NCI-H1417 (cell line): Measurements from ENCODE around the gene TRAPPC3L.

Source experiments
- DNase-seq, 3 experiments: peaks; one replicate each; lab custom pipeline; 2025; lab: John Stamatoyannopoulos, UW

TRAPPC3L gene

GRCh38 chr6:116557893-116558292 lies 12.4 kb upstream of the TRAPPC3L start:
- DNase-seq: peak in 2 of 3 experiments; percentile 51 to 63

DNA sequence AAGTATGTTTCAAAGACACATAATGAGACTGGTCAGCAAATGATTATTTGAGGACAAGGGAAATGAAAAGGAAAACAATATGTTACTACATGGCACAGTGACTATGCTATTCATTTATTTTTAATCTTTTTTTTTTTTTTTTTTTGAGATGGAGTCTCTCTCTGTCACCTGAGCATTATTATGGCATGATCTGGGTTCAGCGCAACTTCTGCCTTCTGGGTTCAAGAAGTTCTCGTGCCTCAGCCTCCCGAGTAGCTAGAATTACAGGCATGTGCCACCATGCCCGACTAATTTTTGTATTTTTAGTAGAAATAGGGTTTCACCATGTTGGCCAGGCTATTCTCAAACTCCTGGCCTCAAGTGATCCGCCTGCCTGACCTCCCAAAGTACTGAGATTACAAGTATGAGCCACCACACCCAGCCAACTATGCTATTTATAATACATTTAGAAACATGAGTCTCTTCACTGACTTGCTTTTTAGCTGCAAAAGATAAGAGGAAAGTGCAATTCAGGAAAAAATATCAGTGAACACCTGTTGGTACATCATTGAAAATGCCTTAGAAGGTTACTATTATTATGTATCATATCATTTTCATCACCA lies 11.4 kb upstream of the TRAPPC3L start:
- no peak for DNase-seq

DNA sequence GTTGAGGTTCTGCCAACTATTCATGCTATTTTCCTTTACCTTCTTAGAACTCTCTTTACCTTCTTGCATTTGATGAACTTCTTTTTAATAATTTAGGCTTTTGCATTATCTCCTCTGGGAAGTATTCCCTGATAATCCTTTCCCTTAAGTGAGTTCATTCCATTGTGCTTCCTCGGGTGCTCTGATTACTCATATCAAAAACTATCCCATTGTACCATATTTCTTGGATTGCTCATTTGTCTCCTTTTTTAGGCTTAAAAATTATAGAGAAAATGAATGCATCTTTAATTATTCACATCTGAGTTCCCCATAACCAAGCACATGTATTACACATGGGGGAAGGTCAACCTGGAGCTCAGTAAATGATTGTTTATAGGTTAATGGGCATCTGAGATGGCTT lies 10.6 kb upstream of the TRAPPC3L start:
- no peak for DNase-seq

- no peak for DNase-seq
These were observed 8.0 kb upstream of the TRAPPC3L start, which contains the start of gene CALHM4 for GRCh38 chr6:116553451-116553850. Gene CALHM4, plus strand, starts transcription at chr6:116553751. Its CDS starts 43 bp downstream, at chr6:116553794.

GRCh38 chr6:116550796-116551195 lies 5.3 kb upstream of the TRAPPC3L start:
- DNase-seq: peak in 2 of 3 experiments; percentile 10 to 60

DNA sequence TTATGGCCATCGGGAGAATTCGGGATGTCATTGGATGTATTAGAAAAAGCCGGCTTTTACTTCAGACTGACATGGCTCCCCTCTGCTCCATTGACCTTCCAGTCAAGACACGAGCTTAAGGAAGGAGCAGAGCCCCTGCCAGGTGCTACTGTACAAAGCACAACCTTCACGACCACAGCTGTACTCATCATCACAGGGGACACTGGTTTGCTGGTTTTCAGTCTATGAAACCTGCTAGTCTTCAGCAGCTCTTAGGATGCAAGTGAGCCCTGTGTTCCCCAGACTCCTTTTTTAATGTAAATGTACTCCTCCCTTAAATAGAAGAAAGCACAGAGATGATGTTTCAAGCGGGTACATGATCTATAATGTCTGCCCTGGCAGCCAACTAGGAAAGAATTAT lies 1.9 kb upstream of the TRAPPC3L start:
- no peak for DNase-seq

DNA sequence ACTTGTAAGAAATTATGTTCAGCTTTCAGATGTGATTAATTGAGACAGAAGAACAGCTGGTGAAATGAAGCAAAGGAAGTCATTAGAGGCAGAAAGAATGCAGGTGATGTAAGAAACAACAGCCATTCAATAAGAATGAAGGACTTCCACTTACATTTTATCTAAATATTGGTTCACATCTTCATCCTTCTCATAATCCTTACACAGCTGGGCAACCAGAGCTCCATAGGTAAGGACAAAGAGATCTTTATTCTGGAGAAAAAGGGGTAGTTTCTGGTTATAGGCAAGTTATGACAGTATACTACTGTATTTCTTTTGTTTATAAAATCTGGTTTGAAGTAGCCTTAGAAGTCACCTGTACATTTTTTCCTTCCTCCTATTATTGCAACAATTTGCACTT lies 2.3 kb downstream of the TRAPPC3L start:
- peak in 1 of 3 experiments; percentile 30 for DNase-seq

DNA sequence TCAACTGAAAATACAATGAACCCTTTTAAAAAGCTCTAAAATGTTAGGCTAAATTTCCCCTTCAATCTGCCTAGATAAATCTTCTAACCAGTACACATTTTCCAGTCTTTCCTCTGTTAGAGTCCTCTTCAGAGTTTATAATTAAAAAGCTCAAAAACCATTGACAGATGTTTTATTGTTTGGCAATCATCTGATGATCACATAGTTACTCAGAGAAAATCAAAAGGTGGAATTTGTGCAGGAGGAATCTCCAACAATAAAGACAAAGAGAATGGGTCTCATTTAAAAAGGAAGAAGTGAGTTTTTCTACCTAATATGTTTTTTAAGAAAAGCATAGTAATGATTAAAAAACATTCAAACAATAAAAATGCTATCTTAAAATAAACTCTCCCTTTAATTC lies 3.1 kb downstream of the TRAPPC3L start:
- peak in 1 of 3 experiments; percentile 30 for DNase-seq

- DNase-seq: peak; percentile 38 to 73 (median 52)
These were observed 9.3 kb downstream of the TRAPPC3L start for GRCh38 chr6:116536216-116536621.

DNA sequence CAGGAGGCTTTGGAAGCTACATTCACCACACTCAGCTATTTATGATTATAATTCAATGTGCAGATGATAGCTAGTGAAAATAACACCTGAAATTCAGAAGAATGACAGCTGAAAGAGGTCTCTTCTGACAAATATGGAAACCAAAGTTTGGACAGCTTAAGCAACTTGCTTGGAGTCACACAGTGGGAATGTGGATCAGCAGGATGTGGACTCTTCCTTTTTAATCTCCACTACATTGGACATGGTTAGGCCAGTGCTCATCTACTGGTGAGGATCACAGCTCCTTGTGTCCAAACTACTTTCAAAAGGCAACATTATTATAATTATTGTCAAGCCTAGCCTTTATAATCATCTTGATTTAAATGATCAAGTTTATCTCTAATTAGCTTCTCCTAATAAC lies 10.4 kb downstream of the TRAPPC3L start:
- peak in 1 of 3 experiments; percentile 9 for DNase-seq

DNA sequence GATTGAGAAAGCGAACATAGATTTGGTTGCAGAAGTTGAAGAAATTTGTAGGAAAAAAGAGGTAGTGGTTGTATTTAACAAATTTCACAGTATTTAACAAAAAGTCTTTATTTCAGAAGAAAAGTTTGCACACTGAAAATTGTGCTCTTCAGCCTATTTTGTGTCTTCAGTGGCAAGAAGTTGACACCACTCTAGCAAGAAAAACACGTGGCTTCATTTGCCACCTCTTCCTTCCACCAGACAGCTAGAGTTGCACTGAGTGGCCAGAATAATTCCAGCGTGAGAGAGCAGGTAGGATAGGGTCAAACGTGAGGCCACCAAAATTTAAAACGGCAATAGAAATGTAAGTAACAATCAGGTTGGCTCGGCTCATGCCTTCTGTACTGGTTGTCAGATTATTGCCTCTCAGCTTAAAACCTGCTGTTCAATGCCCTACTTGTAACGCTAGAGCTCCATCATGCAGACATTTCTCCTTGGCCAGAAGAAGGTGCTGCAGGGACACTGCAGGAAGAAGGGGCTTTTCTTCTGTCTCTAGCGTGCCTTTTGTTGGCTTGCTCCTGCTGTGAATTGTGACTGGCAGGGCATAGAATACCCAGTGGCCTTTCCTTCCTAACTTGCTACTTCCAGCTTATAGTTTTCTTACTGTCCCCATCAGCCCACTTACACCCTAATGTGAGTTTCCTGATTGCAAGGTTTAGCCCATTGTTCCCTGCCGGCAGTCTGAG lies 12.1 kb downstream of the TRAPPC3L start:
- peak in 1 of 3 experiments; percentile 32 for DNase-seq

DNA sequence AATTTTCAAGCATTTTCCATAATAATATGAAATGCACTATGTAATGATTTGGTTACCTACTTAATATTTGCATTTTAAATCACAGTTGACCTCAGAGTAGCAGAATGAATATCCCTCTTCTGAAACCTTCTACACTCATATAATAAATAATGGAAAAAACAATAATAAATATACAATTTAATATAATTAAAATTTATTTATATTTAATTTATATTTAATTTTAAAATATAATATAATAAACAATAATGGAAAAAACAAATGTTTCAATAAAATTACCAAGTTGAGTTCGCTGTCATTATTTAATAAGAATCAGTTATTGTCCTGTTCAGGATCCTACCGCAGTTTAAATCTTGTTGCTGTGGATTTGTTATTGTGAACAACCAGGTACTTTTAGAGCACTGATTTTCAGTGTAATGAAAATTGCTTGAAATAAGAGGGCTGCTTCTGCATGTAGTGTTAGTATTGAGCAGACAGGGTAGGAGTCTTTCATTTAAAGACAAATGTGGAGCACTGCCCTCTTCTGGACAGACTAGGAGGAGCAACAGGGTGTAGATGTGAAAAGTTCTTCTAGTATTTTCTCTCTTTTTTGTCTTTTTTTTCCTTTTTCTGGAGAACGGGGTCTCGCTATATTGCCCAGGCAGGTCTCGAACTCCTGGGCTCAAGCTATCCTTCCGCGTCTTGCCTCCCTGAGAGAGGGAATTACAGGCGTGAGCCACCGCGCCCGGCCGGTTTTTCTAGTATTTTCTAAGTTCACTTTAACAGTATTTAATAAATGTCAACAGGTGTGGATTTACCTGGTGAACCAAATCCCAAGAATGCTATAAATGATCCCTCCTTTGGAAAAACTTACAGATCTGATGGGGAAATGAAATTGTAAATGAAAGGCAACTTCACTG lies 13.6 kb downstream of the TRAPPC3L start:
- peak; percentile 21 to 73 (median 36) for DNase-seq

DNA sequence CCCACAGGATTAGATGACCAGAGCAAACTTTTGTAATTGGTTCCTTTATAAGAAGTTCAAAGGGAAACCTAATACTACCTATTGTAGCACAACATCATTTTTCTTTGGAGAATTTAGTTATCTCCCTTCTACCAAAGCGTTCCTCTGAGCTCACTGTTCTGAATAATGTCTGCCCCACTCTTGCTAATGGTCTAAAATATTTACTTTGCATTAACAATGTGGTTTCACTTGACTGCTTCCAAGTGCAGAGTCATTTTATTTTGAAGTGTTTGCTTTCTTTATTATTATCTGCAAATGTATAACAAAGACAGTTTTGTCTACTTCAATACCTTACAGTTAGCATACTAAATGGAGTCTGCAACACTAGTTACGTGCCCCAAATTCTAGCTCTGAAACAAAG lies 15.0 kb downstream of the TRAPPC3L start:
- peak; percentile 41 to 90 (median 79) for DNase-seq

- DNase-seq: peak in 1 of 3 experiments; percentile 21
These were observed 15.8 kb downstream of the TRAPPC3L start for GRCh38 chr6:116529466-116530290.

- DNase-seq: no peak
These were observed 16.7 kb downstream of the TRAPPC3L start for GRCh38 chr6:116528780-116529179.

- DNase-seq: peak in 1 of 3 experiments; percentile 12
These were observed 17.4 kb downstream of the TRAPPC3L start for GRCh38 chr6:116528133-116528532.

DNA sequence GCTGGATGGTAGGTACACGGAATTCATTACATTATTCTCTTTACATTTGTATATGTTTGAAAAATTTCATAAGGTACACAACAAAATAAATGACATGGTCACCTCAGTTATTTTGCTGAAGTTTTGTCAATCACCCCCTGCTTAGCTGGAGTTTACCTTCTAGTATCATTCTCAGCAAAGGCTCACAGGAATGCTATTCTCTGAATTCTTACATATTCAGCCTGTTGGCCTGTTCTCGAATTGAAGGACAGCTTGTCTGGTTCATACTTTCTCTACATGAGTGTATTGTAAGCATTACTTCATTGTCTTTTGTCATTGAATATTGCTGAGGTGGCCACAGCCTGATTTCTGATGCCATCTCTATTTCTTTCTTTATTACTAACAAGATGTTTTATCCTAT lies 21.2 kb downstream of the TRAPPC3L start:
- DNase-seq: no peak

- no peak for DNase-seq
These were observed 22.6 kb downstream of the TRAPPC3L start for GRCh38 chr6:116522896-116523295.

DNA sequence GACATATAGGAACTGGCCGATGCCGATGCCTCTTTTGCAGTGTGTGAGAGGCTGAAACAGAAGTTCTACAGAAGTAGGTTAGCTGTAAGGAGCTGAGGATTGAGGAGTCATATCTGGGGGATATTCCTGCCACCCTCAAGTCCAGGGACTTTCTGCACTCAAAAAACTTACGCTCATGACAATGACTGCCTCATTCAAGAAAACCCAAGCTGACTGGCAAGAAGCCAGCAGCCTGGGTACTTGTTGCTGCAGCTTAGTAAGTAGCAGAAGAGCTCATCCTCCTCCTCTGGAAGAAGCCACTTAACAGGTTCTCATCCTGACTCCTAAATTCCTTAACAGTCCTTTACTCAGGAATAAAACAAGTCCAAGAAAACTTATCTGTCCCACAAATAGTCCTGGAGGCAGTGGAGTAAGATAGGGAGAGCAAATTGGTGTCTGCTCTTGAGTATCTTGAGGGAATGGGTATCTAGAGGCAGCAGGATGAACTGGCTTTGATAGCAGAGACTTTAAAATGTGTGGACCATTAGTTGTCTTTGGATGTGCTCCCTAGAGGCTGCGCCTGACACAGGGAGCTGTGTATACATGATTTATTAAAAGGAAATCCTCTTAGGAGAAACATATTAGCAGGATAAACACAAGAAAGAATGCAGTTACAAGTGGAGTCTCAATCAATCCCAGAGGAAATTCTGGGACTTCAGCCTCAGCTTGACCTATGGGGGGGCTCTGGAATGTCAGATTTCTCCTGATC lies 26.7 kb downstream of the TRAPPC3L start:
- no peak for DNase-seq

DNA sequence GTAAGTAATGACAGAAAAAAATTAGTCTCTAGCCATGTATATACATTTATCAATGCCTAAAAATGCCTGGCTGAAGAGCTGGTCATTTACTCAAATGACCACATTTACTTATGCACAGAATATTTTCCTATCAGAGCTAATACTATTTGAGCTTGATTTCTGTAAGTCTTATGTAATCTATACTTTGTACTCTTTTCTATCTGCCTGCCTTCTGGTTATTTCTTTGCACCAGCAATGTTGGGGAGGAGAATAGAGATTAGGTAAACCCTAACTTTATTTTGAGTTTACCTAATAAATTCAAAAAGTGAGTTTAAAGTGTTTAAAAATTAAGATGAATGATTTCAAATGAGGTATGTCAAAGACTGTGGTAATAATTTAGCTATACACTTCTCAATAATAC lies 30.3 kb downstream of the TRAPPC3L start:
- DNase-seq: no peak

DNA sequence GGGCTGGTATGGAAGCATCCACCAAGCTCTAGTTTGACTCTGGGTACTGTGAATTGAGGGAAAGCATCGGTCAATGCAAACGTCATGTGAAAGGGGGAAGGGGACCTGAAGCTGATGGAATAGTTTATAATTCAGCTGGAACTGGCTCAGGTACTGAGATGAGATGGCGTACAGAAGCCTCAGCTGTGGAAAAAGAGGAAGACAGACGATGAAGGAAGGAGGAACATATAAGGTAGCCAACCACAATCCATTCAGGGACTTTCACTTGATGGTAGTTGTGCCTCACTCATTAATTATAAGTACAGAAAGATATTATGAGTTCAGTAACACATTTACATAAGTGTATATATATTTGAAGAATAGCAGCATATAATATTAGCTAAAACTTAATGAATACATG lies 31.4 kb downstream of the TRAPPC3L start:
- no peak for DNase-seq
